T47D (cell line): Measurements from ENCODE around the gene VWF.

Experiments
- DNase-seq, 2 experiments: peaks; one replicate each; pipeline versions ENCODE4 v3.0.0 to v3.0.0-alpha.2; 2011 to 2012; ENCODE audit warnings: low read depth in 1 of 2, low spot score in 1 of 2
- JUND ChIP-seq: IDR thresholded peaks from 2 replicates; pipeline ENCODE4 v1.6.1; 2012; ENCODE audit warnings: low read depth
- in situ Hi-C: cut with HindIII; loops from 2 replicates; pipeline ENCODE4 v1.10.0; 2016; ENCODE audit warnings: low sequenced_read_pairs, low pct_unique_long_range_greater_than_20kb

VWF gene

GRCh38 chr12:5997260-5997659, 127.2 kb downstream of the VWF start:
- DNase-seq, result no peak
- TF ChIP-seq JUND, result no peak
- in situ Hi-C loops, result no loop called here

GRCh38 chr12:5996459-5996858, 128.0 kb downstream of the VWF start:
- DNase-seq, result no peak
- in situ Hi-C loops, result no loop called here
- no peak for TF ChIP-seq JUND

GRCh38 chr12:5989621-5990020, 134.8 kb downstream of the VWF start:
- in situ Hi-C loops, result no loop called here
- no peak for DNase-seq
- TF ChIP-seq JUND, result no peak

GRCh38 chr12:5988659-5989116, 135.8 kb downstream of the VWF start:
- TF ChIP-seq JUND, result no peak
- in situ Hi-C loops, result no loop called here
- peak; percentile 11 to 59 for DNase-seq

- no peak for DNase-seq
- TF ChIP-seq JUND, result no peak
- in situ Hi-C loops, result no loop called here
These were observed 136.4 kb downstream of the VWF start for GRCh38 chr12:5988088-5988487.

- DNase-seq, result no peak
- no peak for TF ChIP-seq JUND
- in situ Hi-C loops, result no loop called here
These were observed 136.9 kb downstream of the VWF start for GRCh38 chr12:5987573-5987972.

GRCh38 chr12:5985471-5985870, 139.0 kb downstream of the VWF start:
- no peak for TF ChIP-seq JUND
- in situ Hi-C loops, result no loop called here
- DNase-seq, result no peak

GRCh38 chr12:5984873-5985272, 139.6 kb downstream of the VWF start:
- no peak for DNase-seq
- TF ChIP-seq JUND, result no peak
- in situ Hi-C loops, result no loop called here

- no peak for TF ChIP-seq JUND
- in situ Hi-C loops, result no loop called here
- no peak for DNase-seq
These were observed 142.4 kb downstream of the VWF start for GRCh38 chr12:5982106-5982505.

GRCh38 chr12:5977556-5977955, 146.9 kb downstream of the VWF start:
- no peak for DNase-seq
- in situ Hi-C loops, result no loop called here
- no peak for TF ChIP-seq JUND

GRCh38 chr12:5976711-5977110, 147.8 kb downstream of the VWF start:
- TF ChIP-seq JUND, result no peak
- DNase-seq, result no peak
- in situ Hi-C loops, result no loop called here

- no peak for TF ChIP-seq JUND
- in situ Hi-C loops, result no loop called here
- DNase-seq, result no peak
These were observed 148.3 kb downstream of the VWF start for GRCh38 chr12:5976196-5976595.

GRCh38 chr12:5973461-5974115, 150.9 kb downstream of the VWF start:
- in situ Hi-C loops, result no loop called here
- peak in 1 of 2 experiments; percentile 18 for DNase-seq
- no peak for TF ChIP-seq JUND

- in situ Hi-C loops, result no loop called here
- TF ChIP-seq JUND, result no peak
- no peak for DNase-seq
These were observed 152.1 kb downstream of the VWF start for GRCh38 chr12:5972387-5972786.
